Measurements from ENCODE around the gene LRRC61. TPM values are rescaled to one million over a fixed set of nuclear protein-coding genes. Genes with fewer than 3 reads are reported as not detected.

The LRRC61 gene
- total RNA-seq, 1 experiment from 2014 or later, result 48.1 TPM

GRCh38 chr7:150323682-150324372 is 672 bp downstream of the LRRC61 start:
- ChIA-PET POLR2A (ENCODE audit: low non-redundant PET) (no interaction called here), CTCF (no interaction called here)
- BruUV-seq (replicated peaks), result TSS peak; percentile 38
- Histone ChIP-seq H3K27ac (ENCODE audit: low read depth, low read length, poor library complexity, severe bottlenecking) (peak overlapping the region; percentile 91), H3K4me3 (ENCODE audit: low read depth, low read length, poor library complexity, severe bottlenecking) (peak overlapping the region; percentile 87), H3K27me3 (replicated peaks; ENCODE audit: insufficient read depth, low read depth, low read length, poor library complexity) (no peaks in the 10 kb centered on the region), H3K36me3 (ENCODE audit: insufficient read depth, low read length, poor library complexity, severe bottlenecking) (peaks cover 28% of the 10 kb centered on the region), H3K9me3 (ENCODE audit: low read depth, low read length, poor library complexity, severe bottlenecking) (no peaks in the 10 kb centered on the region), H3K4me1 (ENCODE audit: insufficient read depth, low read length, poor library complexity, severe bottlenecking) (peaks cover 11% of the 10 kb centered on the region)
- peak; percentile 61 for DNase-seq (ENCODE audit: low spot score)
- no peak for TF ChIP-seq EZH2 (IDR thresholded peaks at IDR 0.05; ENCODE audit: borderline replicate concordance, low read depth, low read length, poor library complexity, severe bottlenecking)
- intact Hi-C loops (cut with micrococcal nuclease; ENCODE audit: unreplicated experiment), result no loop called here

- peaks cover 11% of the 10 kb centered on the region for H3K4me1 ChIP-seq (ENCODE audit: insufficient read depth, low read length, poor library complexity, severe bottlenecking)
- no peaks in the 10 kb centered on the region for H3K9me3 ChIP-seq (ENCODE audit: low read depth, low read length, poor library complexity, severe bottlenecking)
- peaks cover 34% of the 10 kb centered on the region for H3K36me3 ChIP-seq (ENCODE audit: insufficient read depth, low read length, poor library complexity, severe bottlenecking)
- BruUV-seq (replicated peaks), result no TSS peak
- ChIA-PET CTCF (no interaction called here), POLR2A (ENCODE audit: low non-redundant PET) (no interaction called here)
- no peaks in the 10 kb centered on the region for H3K27me3 ChIP-seq (replicated peaks; ENCODE audit: insufficient read depth, low read depth, low read length, poor library complexity)
- DNase-seq (ENCODE audit: low spot score), result peak; percentile 42
- H3K4me3 ChIP-seq (ENCODE audit: low read depth, low read length, poor library complexity, severe bottlenecking), result peak overlapping the region; percentile 87
- H3K27ac ChIP-seq (ENCODE audit: low read depth, low read length, poor library complexity, severe bottlenecking), result peak overlapping the region; percentile 91
- TF ChIP-seq EZH2 (IDR thresholded peaks at IDR 0.05; ENCODE audit: borderline replicate concordance, low read depth, low read length, poor library complexity, severe bottlenecking) (no peak), CTCF (conservative IDR thresholded peaks at IDR 0.05; ENCODE audit: low read depth, low read length) (no peak)
- intact Hi-C loops (cut with micrococcal nuclease; ENCODE audit: unreplicated experiment), result no loop called here
These were observed 1.3 kb downstream of the LRRC61 start for GRCh38 chr7:150324373-150324961.

GRCh38 chr7:150325110-150325611 is 2.0 kb downstream of the LRRC61 start:
- CTCF ChIA-PET, result no interaction called here

More at GRCh38 chr7:150325110-150325611, 2.0 kb downstream of the LRRC61 start:
- DNase-seq (ENCODE audit: low spot score), result no peak
- intact Hi-C loops (cut with micrococcal nuclease; ENCODE audit: unreplicated experiment), result no loop called here
- no TSS peak for BruUV-seq (replicated peaks)
- POLR2A ChIA-PET (ENCODE audit: low non-redundant PET), result no interaction called here
- no peaks in the 10 kb centered on the region for H3K27me3 ChIP-seq (replicated peaks; ENCODE audit: insufficient read depth, low read depth, low read length, poor library complexity)
- H3K4me1 ChIP-seq (ENCODE audit: insufficient read depth, low read length, poor library complexity, severe bottlenecking), result peaks cover 11% of the 10 kb centered on the region
- no peak overlapping the region for H3K4me3 ChIP-seq (ENCODE audit: low read depth, low read length, poor library complexity, severe bottlenecking)
- peaks cover 34% of the 10 kb centered on the region for H3K36me3 ChIP-seq (ENCODE audit: insufficient read depth, low read length, poor library complexity, severe bottlenecking)
- no peak overlapping the region for H3K27ac ChIP-seq (ENCODE audit: low read depth, low read length, poor library complexity, severe bottlenecking)
- TF ChIP-seq CTCF (conservative IDR thresholded peaks at IDR 0.05; ENCODE audit: low read depth, low read length) (no peak), EZH2 (IDR thresholded peaks at IDR 0.05; ENCODE audit: borderline replicate concordance, low read depth, low read length, poor library complexity, severe bottlenecking) (no peak)
- no peaks in the 10 kb centered on the region for H3K9me3 ChIP-seq (ENCODE audit: low read depth, low read length, poor library complexity, severe bottlenecking)
